G401.6 (cell line): ENCODE data around the gene PCYT2.

Experiments used
- FAIRE-seq: peaks from 2 replicates; lab custom pipeline; 2012; peaks lifted over from hg19 to GRCh38; lab: Jason Lieb, UNC

Gene PCYT2

GRCh38 chr17:81899514-81900166, 11.6 kb downstream of the PCYT2 start:
- no peak for FAIRE-seq

GRCh38 chr17:81898885-81899284, 12.3 kb downstream of the PCYT2 start:
- FAIRE-seq, result no peak

- peak; percentile 98 for FAIRE-seq
Measured at GRCh38 chr17:81898029-81898866, 13.0 kb downstream of the PCYT2 start.

GRCh38 chr17:81895400-81895799, 15.8 kb downstream of the PCYT2 start:
- no peak for FAIRE-seq

- no peak for FAIRE-seq
Measured at GRCh38 chr17:81891303-81891552, 20.0 kb downstream of the PCYT2 start.

GRCh38 chr17:81890447-81891302, 20.5 kb downstream of the PCYT2 start:
- FAIRE-seq, result no peak

- FAIRE-seq, result no peak
Measured at GRCh38 chr17:81889602-81890001, 21.6 kb downstream of the PCYT2 start.

- FAIRE-seq, result no peak
Measured at GRCh38 chr17:81888988-81889595, 22.1 kb downstream of the PCYT2 start.

- FAIRE-seq, result no peak
Measured at GRCh38 chr17:81888105-81888987, 22.9 kb downstream of the PCYT2 start.

- FAIRE-seq, result no peak
Measured at GRCh38 chr17:81885869-81886548, 25.2 kb downstream of the PCYT2 start.

- no peak for FAIRE-seq
Measured at GRCh38 chr17:81885454-81885853, 25.7 kb downstream of the PCYT2 start.

- no peak for FAIRE-seq
Measured at GRCh38 chr17:81884968-81885367, 26.2 kb downstream of the PCYT2 start.

- no peak for FAIRE-seq
Measured at GRCh38 chr17:81884520-81884919, 26.7 kb downstream of the PCYT2 start.

GRCh38 chr17:81879121-81879520, 32.1 kb downstream of the PCYT2 start:
- FAIRE-seq, result no peak

- peak; percentile 27 for FAIRE-seq
Measured at GRCh38 chr17:81878294-81878693, 32.9 kb downstream of the PCYT2 start.

- no peak for FAIRE-seq
Measured at GRCh38 chr17:81877569-81877968, 33.6 kb downstream of the PCYT2 start.

GRCh38 chr17:81871387-81872230, 39.6 kb downstream of the PCYT2 start:
- FAIRE-seq, result no peak

GRCh38 chr17:81870981-81871386, 40.2 kb downstream of the PCYT2 start, which contains the start of gene ARHGDIA:
Gene ARHGDIA, minus strand, starts transcription at chr17:81871337. Its CDS starts 1,407 bp downstream, at chr17:81869930.
- no peak for FAIRE-seq

- FAIRE-seq, result no peak
Measured at GRCh38 chr17:81870131-81870980, 40.8 kb downstream of the PCYT2 start.
